Ishikawa (cell line): ENCODE measurements around the gene RBM38.

Experiments used
- CEBPB ChIP-seq: IDR thresholded peaks from 2 replicates; pipeline ENCODE4 v1.6.1; 2012
- CREB1 ChIP-seq: IDR thresholded peaks from 2 replicates; pipeline ENCODE4 v1.6.1; 2012; ENCODE audit warnings: low read depth
- EGR1 ChIP-seq: IDR thresholded peaks from 2 replicates; pipeline ENCODE4 v1.6.1; 2012
- EP300 ChIP-seq: IDR thresholded peaks from 2 replicates; pipeline ENCODE4 v1.6.1; 2012; ENCODE audit warnings: borderline replicate concordance
- FOXM1 ChIP-seq: IDR thresholded peaks from 2 replicates; pipeline ENCODE4 v1.6.1; 2012; ENCODE audit warnings: low read depth, borderline replicate concordance
- MAX ChIP-seq: IDR thresholded peaks from 2 replicates; pipeline ENCODE4 v1.6.1; 2012
- NFIC ChIP-seq: IDR thresholded peaks from 2 replicates; pipeline ENCODE4 v1.6.1; 2012
- RAD21 ChIP-seq: IDR thresholded peaks from 2 replicates; pipeline ENCODE4 v1.6.1; 2012; ENCODE audit warnings: low read depth
- REST ChIP-seq: IDR thresholded peaks from 2 replicates; pipeline ENCODE4 v1.6.1; 2012; ENCODE audit warnings: low read depth, mild to moderate bottlenecking
- TAF1 ChIP-seq: IDR thresholded peaks from 2 replicates; pipeline ENCODE4 v1.6.1; 2012; ENCODE audit warnings: low read depth, mild to moderate bottlenecking
- TCF12 ChIP-seq: IDR thresholded peaks from 2 replicates; pipeline ENCODE4 v1.6.1; 2012; ENCODE audit warnings: low read depth
- TEAD4 ChIP-seq: IDR thresholded peaks from 2 replicates; pipeline ENCODE4 v1.6.1; 2012
- USF1 ChIP-seq: IDR thresholded peaks from 2 replicates; pipeline ENCODE4 v1.6.1; 2012
- YY1 ChIP-seq: IDR thresholded peaks from 2 replicates; pipeline ENCODE4 v1.6.1; 2012; ENCODE audit warnings: low read depth
- ZBTB7A ChIP-seq: IDR thresholded peaks from 2 replicates; pipeline ENCODE4 v1.6.1; 2012; ENCODE audit warnings: low read depth

RBM38 gene

DNA sequence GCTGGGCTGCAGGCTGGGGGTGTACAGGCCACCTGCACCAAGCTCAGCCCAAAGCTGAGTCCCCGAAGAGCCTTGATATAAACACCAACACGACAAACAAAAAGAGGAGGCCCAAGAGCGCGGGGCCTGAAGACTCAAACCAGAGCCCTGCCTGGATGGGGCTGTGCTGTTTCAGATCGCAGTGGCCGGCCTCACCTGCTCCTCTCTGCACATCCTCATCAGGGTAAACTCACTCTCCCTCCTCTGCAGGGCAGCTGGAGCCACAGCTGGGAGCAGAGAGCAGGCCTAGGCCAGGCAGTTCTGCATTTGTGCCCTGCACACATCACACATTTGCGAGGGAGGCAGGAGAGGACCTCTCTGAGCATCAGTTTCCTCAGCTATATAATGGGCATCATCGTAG lies 3.7 kb upstream of the RBM38 start:
- TF ChIP-seq CREB1, result no peak
- no peak for TF ChIP-seq TAF1
- TF ChIP-seq CEBPB, result no peak
- no peak for TF ChIP-seq TEAD4
- TF ChIP-seq EP300, result no peak

GRCh38 chr20:57387945-57388371 lies 3.2 kb upstream of the RBM38 start:
- TF ChIP-seq EP300, result no peak
- TF ChIP-seq RAD21, result no peak
- TF ChIP-seq REST, result no peak
- TF ChIP-seq TEAD4, result no peak
- no peak for TF ChIP-seq CREB1

DNA sequence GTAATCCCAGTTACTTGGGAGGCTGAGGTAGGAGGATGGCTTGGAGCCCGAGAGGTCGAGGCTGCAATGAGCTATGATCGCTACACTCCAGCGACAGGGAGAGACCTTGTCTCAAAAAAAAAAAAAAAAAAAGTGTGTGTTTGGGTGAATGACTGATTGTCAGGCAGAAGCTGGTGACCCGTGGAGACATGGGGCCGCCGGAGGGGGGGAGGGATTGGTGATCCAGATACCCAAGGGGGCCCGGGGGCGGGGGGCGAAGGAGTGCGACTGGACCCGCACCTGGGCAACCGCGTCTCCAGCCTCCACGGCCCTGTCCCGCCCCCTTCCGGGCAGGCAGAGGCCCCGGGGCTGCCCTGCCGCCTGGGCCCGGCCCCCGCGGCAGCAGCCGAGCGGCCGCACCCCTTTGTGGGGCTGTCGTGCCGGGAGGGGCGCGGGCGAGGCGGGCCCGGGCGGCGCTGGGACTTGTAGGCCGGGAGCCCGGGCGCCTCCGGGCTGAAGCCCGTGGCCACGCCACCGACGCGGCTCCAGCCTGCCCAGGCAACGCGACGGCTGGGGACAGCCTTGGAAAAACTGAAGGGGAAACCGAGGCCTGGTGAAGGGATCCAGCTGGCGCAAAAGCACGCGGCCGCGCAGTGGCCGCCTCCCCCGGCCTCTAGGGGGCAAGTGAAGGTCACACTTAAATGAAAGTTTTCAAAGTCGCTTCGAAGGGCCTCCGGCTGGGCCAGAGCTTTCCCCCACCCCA lies 2.1 kb upstream of the RBM38 start:
- TF ChIP-seq REST (no peak), EP300 (no peak)

GRCh38 chr20:57389695-57390603 lies 1.2 kb upstream of the RBM38 start:
- TF ChIP-seq EP300 (no peak), ZBTB7A (0 out of 2 replicates have a peak, but pooled peaks have one; percentile 40)

DNA sequence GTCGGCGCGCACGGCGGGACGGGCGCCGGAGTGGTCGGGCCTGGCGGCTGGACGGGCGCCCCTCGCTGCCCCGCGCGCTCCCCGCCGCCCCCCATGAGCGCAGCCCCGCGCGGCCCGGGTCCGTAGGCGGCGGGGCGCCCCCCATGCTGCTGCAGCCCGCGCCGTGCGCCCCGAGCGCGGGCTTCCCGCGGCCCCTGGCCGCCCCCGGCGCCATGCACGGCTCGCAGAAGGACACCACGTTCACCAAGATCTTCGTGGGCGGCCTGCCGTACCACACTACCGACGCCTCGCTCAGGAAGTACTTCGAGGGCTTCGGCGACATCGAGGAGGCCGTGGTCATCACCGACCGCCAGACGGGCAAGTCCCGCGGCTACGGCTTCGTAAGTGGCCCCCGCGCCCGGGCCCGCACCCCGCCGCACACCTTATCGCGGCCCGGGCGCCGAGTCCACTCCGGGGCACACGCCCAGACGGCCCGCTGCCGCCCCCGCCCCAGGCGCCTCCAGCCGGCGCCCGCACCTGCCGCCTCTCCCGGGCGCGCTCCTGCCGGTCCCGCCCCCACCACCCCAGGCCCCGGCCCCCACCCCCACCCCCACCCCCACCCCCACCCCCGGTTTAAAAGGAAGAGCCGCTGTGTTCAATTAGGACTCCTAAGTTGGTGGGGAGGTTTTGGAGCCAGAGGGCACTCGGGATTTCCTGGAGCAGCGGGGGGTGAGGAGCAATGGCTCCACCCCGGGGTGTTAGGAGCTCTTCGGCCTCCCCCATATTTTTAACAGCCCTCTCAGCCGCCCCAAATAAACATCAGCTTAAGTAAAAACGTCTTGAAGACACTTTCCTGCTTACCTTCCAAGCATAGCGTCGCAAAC lies 474 bp downstream of the RBM38 start:
- TF ChIP-seq TEAD4 (no peak), MAX (peak; percentile 32; the same call in 1 of the 2 replicates), REST (no peak)

- no peak for TF ChIP-seq TEAD4
- no peak for TF ChIP-seq EGR1
- TF ChIP-seq USF1, result no peak
- no peak for TF ChIP-seq REST
- no peak for TF ChIP-seq FOXM1
- no peak for TF ChIP-seq TCF12
- no peak for TF ChIP-seq NFIC
- no peak for TF ChIP-seq EP300
- no peak for TF ChIP-seq YY1
Observed at GRCh38 chr20:57392512-57393271, 1.5 kb downstream of the RBM38 start.
